ENCODE data around the gene NKAIN4. TPM values are rescaled to one million over a fixed set of nuclear protein-coding genes. Genes with fewer than 3 reads are reported as not detected.

NKAIN4 gene
- total RNA-seq, 1 donor from 2014 or later = 44.0 TPM

DNA sequence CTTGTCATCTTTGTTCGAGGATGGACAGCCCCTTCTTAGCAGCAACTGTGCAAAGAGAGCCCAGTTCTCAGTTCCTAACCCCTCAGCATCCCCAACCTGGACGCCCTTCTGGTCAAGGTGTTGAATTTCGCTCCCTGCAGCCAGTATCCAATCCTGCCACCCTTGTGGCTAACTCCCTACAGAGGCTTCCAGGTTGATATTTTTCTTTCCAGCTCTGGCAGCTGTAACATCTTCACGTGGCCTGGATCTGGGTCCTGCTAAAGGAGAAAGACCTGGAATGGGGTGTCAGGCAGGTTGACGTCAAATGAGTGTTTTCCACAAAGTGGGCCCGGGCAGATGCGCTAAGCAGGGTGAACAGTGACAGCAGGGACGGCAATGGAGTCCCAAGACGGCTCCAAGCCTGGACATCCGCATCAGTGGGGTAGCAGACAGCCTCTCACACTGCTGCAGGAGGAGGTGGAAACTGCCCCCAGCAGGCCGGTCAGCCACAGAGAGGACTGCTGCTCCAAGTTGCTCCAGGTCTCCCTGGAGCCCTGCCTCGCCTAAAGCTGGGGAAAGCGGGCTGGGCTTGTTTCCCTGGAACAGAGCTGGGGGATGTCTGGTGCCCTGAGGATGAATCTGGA lies 37.3 kb downstream of the NKAIN4 start:
- no peaks in the 10 kb centered on the region for H3K9me3 Mint-ChIP-seq
- H3K36me3 Mint-ChIP-seq (ENCODE audit: low read depth) = peaks cover 7% of the 10 kb centered on the region
- TF ChIP-seq CTCF (conservative IDR thresholded peaks at IDR 0.05) = no peak
- H3K27ac Mint-ChIP-seq (ENCODE audit: unreplicated experiment) = peak overlapping the region; percentile 94
- peaks cover 15% of the 10 kb centered on the region for H3K27me3 Mint-ChIP-seq (ENCODE audit: low read depth)
- H3K4me1 Mint-ChIP-seq = peaks cover 39% of the 10 kb centered on the region
- DNase-seq (ENCODE audit: low read depth, low spot score) = no peak
- peak overlapping the region; percentile 91 for H3K4me3 Mint-ChIP-seq

DNA sequence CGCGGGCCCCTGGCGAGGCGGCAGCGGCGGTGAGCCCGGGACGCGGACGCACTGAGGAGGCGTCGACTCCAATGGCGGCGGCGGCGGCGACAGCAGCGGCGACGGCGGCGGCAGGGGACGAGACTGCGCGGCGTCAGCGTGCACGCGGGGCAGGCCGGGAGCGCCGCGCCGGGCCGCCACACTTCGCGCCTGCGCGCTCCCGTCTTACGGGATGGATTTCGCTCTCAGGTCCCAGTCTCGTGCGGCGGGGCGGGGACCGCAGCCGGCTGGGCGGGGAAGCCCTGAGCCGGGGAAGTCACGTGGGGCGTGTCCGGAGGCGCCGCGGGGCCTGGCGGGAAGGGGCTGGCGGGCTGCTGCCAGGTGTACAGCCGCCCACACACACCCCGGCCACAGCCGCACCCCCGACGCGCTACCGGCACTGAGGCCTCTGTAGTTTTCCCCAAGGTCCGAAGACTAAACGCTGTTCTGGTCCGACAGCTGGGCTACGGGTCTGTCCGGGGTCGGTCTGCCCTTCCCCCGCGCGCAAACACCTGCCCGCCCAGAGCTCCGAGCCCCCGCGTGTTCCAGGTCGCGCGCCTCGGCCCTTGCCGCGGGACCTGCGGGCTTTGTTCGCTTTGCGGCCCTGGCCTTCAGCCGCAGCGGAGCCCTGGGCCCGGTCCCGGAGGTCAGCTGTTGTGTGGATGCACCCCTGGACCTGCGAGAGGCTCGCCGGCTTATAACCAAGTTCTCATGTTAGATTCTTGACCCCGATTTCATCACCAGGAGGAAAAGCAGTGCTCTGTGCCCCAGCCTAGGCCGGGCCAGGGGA lies 38.0 kb downstream of the NKAIN4 start, which contains the start of gene YTHDF1:
Gene YTHDF1, minus strand, starts transcription at position 91 of the 808 bp plus-strand sequence. CDS start 239 bp downstream, outside the sequence.
- peak; percentile 92 for DNase-seq (ENCODE audit: low read depth, low spot score)
- no peaks in the 10 kb centered on the region for H3K9me3 Mint-ChIP-seq
- H3K27me3 Mint-ChIP-seq (ENCODE audit: low read depth) = peaks cover 14% of the 10 kb centered on the region
- H3K36me3 Mint-ChIP-seq (ENCODE audit: low read depth) = peaks cover 7% of the 10 kb centered on the region
- TF ChIP-seq CTCF (conservative IDR thresholded peaks at IDR 0.05) = no peak
- H3K4me3 Mint-ChIP-seq = peak within 1 kb of the TSS; percentile 100
- H3K27ac Mint-ChIP-seq (ENCODE audit: unreplicated experiment) = peak within 1 kb of the TSS; percentile 96
- H3K4me1 Mint-ChIP-seq = peaks cover 40% of the 10 kb centered on the region

DNA sequence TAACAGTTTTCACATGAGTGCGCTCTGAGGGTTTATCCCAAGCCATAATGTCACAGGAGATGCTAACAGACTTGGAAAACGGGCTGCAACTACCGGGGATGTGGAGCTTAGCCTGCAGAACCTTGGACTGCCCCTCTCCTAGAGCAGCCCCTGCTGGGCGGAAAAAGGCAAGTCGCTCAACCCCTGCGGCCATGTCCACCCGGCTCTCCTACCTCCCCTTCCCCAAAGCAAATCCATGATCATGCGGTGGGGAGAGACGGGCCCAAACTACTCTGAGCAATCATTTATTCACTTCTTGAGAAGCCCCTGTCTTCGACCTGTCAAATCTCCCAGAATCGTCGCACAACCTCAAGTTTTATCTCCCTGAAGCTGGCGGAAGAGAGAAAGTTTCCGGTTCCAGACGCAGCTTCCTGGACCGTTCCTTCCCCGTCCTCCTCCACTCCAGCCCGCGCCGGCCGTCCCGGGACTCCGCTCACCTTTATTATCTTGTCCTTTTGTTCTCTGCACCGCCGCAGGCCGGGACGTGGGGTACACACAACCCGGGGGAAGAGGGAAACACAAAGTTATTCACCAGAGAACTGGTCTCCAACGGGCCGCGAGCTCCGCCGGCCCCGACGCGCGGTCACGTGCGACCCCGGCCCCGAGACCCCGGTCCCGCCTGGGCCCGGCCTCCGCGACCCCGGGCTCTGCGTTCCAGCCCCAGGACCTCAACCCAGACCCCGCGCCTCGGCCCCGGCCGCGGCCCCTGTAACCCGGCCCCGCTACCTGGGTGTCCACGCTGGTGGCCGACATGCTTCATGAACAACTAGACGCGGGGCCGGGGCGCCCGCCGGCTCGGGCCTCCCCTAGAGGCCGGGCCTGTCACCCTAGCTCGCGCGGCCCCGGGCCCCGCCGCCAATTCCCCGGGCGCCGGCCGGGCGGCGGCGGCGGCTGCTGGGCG lies 38.9 kb downstream of the NKAIN4 start:
- Mint-ChIP-seq H3K4me1 (peaks cover 44% of the 10 kb centered on the region), H3K27me3 (ENCODE audit: low read depth) (peaks cover 5% of the 10 kb centered on the region), H3K36me3 (ENCODE audit: low read depth) (peaks cover 10% of the 10 kb centered on the region), H3K9me3 (no peaks in the 10 kb centered on the region), H3K4me3 (peak overlapping the region; percentile 100), H3K27ac (ENCODE audit: unreplicated experiment) (peak overlapping the region; percentile 96)
- peak; percentile 35 for DNase-seq (ENCODE audit: low read depth, low spot score)
- peak; percentile 59 for TF ChIP-seq CTCF (conservative IDR thresholded peaks at IDR 0.05)

GRCh38 chr20:63214514-63214913 lies 39.7 kb downstream of the NKAIN4 start:
- DNase-seq (ENCODE audit: low read depth, low spot score) = no peak
- no peak for TF ChIP-seq CTCF (conservative IDR thresholded peaks at IDR 0.05)
- peaks cover 44% of the 10 kb centered on the region for H3K4me1 Mint-ChIP-seq
- H3K27me3 Mint-ChIP-seq (ENCODE audit: low read depth) = no peaks in the 10 kb centered on the region
- peak overlapping the region; percentile 100 for H3K4me3 Mint-ChIP-seq
- H3K36me3 Mint-ChIP-seq (ENCODE audit: low read depth) = peaks cover 10% of the 10 kb centered on the region
- no peaks in the 10 kb centered on the region for H3K9me3 Mint-ChIP-seq
- peak overlapping the region; percentile 39 for H3K27ac Mint-ChIP-seq (ENCODE audit: unreplicated experiment)

GRCh38 chr20:63212792-63213191 lies 41.5 kb downstream of the NKAIN4 start:
- H3K36me3 Mint-ChIP-seq (ENCODE audit: low read depth) = peaks cover 10% of the 10 kb centered on the region
- peaks cover 44% of the 10 kb centered on the region for H3K4me1 Mint-ChIP-seq
- no peak for TF ChIP-seq CTCF (conservative IDR thresholded peaks at IDR 0.05)
- no peak overlapping the region for H3K27ac Mint-ChIP-seq (ENCODE audit: unreplicated experiment)
- no peak for DNase-seq (ENCODE audit: low read depth, low spot score)
- H3K27me3 Mint-ChIP-seq (ENCODE audit: low read depth) = no peaks in the 10 kb centered on the region
- H3K4me3 Mint-ChIP-seq = peak overlapping the region; percentile 75
- no peaks in the 10 kb centered on the region for H3K9me3 Mint-ChIP-seq

Data from neural crest cell (in vitro differentiated cells).